HG02678 (cell line): Measurements from ENCODE around the gene INHBC.
"Not testable (repeated sequence)": the region's sequence is repeated elsewhere in the genome, so short reads cannot be mapped to it uniquely, and the experiment has no call there.

Experiments
- ATAC-seq: cut with Tn5 transposase; IDR thresholded peaks from one replicate; pipeline ENCODE4 v1.9.1; 2021; ENCODE audit warnings: mild to moderate bottlenecking, moderate library complexity; ENCODE audit not compliant: unreplicated experiment

The INHBC gene

GRCh38 chr12:57428965-57429364 is 5.6 kb upstream of the INHBC start:
- no peak for ATAC-seq

GRCh38 chr12:57429473-57430111 is 5.0 kb upstream of the INHBC start:
- no peak for ATAC-seq

GRCh38 chr12:57430112-57430930 is 4.3 kb upstream of the INHBC start:
- peak; percentile 66 for ATAC-seq

GRCh38 chr12:57430931-57431566 is 3.5 kb upstream of the INHBC start, which contains the start of gene R3HDM2:
R3HDM2 (minus strand) TSS chr12:57431043; CDS start chr12:57310428, 120,615 bp downstream.
- ATAC-seq = peak; percentile 95

GRCh38 chr12:57431654-57432188 is 2.9 kb upstream of the INHBC start:
- no peak for ATAC-seq

- no peak for ATAC-seq
These were observed 1.2 kb upstream of the INHBC start for GRCh38 chr12:57433370-57433769.

GRCh38 chr12:57435293-57435692 is 709 bp downstream of the INHBC start:
- ATAC-seq = no peak

GRCh38 chr12:57438400-57438799 is 3.8 kb downstream of the INHBC start:
- ATAC-seq = no peak

- no peak for ATAC-seq
These were observed 5.2 kb downstream of the INHBC start for GRCh38 chr12:57439762-57440266.

- ATAC-seq = not testable (repeated sequence)
These were observed 6.8 kb downstream of the INHBC start for GRCh38 chr12:57441393-57441792.

- ATAC-seq = no peak
These were observed 7.4 kb downstream of the INHBC start for GRCh38 chr12:57441846-57442427.

- not testable (repeated sequence) for ATAC-seq
These were observed 9.8 kb downstream of the INHBC start for GRCh38 chr12:57444337-57444736.

GRCh38 chr12:57444744-57445143 is 10.2 kb downstream of the INHBC start:
- no peak for ATAC-seq

- no peak for ATAC-seq
These were observed 11.8 kb downstream of the INHBC start for GRCh38 chr12:57446292-57446960.

- ATAC-seq = no peak
These were observed 14.1 kb downstream of the INHBC start for GRCh38 chr12:57448669-57449068.

- ATAC-seq = no peak
These were observed 14.8 kb downstream of the INHBC start for GRCh38 chr12:57449375-57449774.

- ATAC-seq = no peak
These were observed 15.5 kb downstream of the INHBC start for GRCh38 chr12:57450057-57450456.

GRCh38 chr12:57451233-57451778 is 16.7 kb downstream of the INHBC start:
- ATAC-seq = no peak

- ATAC-seq = no peak
These were observed 17.8 kb downstream of the INHBC start for GRCh38 chr12:57452181-57452936.
